Stimulated activated CD4-positive, alpha-beta T cell treated with anti-CD3 and anti-CD28 coated beads, TNF-alpha, amount 100 ng/mL, for 1 hour (primary cell): ENCODE measurements around the gene CCDC33.
A peak's percentile ranks its signal among the peaks of the same experiment; 100 is the strongest.

Experiments used
- DNase-seq, 3 donors: peaks; one replicate each; pipeline ENCODE4 v3.0.0-alpha.2; 2020; ENCODE audit warnings: low read depth in 3 of 3, low spot score in 1 of 3

Gene CCDC33

DNA sequence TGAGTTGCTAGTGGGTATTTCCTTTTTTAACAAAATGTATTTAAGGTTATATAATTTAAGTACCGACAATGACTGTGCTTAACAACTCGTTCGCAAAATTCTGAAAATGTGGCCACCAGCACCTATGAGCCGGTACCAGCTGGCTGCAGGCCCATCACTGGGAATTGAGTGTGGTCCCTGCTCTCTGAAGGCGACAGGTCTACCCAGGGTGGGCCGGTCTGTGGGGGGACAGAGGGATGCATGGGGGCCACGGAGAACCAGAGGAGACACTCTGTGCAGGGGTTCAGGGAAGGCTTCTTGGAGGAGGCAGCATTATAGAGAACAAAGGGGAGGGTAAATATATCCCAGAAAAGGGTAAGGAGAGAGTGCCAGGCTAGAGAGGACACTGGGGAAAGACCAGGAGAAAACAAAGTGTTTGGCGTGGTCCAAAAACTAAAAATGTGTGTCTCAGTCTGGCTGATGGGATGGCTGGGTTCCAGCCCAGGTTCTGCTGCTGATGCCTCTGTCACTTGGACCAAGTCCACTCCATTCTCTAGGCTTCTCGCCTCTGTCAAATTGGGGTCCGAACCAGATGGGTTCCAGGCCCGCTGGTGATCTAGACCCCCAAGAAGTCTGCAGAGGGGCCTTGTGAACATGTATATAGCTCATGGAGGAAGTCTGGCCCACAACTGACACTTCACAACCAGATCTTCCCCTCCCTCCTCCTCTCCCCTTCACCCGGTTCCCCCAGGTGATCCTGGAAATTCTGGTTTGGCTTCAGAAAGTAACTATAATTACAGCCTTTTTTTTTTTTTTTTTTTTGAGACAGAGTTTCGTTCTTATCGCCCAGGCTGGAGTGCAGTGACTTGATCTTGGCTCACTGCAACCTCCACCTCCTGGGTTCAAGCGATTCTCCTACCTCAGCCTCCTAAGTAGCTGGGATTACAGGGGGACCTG lies 142.0 kb downstream of the CCDC33 start:
- DNase-seq: no peak

DNA sequence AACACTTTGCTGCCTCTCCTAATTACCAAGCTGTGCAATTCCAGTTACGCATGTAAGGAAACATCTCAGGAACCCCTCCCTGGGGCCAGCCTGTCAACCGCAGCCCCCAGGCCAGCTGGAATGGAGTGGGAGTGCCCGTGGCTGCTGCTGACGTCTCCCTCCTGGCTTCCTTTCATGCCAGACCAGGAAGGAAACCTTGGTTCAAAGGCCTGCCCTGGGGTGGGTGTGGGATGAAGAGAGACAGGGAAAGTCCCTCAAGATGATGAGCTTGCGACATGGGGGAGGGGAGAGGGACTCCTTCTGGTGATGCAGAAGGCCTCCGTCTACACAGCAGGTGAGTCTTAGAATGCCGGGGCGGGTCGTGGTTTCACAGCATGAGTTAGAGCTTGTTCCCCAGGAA lies 142.7 kb downstream of the CCDC33 start:
- peak in 1 of 3 donors; percentile 56 for DNase-seq

DNA sequence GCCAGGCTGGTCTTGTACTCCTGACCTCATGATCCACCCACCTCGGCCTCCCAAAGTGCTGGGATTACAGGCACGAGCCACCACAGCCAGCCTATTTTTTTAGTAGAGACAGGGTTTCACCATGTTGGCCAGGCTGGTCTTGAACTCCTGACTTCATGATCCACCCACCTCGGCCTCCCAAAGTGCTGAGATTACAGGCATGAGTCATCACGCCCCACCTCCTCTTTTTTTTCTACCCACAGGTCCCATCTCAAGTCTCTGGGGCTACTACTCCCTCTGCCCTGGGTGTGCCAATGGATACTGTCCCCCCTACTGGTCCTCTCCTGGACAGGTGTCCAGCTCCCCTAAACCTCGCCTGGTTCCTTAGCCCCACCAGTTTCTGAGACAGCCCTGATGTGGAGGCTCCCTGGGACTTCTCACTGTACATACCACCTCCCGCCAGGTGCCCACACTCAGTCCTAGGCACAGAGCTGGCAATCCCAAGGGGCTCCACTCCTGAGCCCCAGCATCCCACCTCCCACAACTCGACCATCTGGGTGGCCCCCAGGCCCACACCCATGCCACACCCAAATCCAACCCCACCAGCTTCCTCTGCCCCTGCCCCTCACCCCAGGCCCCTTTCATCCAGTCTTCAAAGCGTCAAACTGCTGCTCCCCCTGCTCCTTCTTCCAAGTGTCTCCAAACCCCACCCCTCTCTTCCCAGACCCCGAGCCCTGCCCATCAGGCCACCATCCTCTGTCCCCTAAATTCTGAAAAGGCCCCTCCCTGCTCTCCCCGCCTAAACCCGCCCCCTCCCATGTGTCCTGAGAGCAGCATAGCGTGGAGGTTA lies 144.4 kb downstream of the CCDC33 start:
- no peak for DNase-seq

DNA sequence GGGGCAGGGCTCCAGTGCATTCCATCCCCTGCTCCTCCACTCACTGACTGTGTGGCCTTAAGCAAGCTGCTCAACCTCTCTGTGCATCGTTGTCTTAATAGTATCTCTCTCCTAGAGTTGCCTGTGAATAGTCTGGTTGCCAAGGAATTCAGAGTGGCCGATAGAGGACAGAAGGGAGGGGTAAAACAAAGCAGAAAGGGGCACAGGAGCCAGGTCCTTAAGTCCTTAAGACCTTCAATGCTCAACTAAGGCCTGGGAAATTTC lies 145.0 kb downstream of the CCDC33 start:
- DNase-seq: no peak

DNA sequence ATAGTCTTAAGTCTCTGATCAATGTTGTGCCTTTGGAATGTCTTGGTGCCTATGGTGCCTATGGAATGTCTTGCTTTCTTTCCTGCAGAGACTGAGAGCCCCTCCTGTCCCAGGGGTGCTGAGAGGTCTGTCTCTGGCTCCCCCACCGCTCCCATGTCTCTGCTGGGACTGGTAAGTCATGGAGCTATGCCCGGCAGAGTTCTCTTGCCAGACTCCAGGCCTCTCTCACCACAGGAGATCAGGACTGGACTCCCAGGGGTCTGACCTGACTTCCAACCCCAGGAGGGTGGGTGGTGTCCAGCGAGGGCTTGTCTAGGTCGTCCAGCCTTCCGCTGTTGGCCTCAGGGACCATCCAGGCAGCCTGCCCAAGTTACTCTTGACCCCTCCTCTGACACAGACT lies 145.4 kb downstream of the CCDC33 start:
- DNase-seq: no peak

DNA sequence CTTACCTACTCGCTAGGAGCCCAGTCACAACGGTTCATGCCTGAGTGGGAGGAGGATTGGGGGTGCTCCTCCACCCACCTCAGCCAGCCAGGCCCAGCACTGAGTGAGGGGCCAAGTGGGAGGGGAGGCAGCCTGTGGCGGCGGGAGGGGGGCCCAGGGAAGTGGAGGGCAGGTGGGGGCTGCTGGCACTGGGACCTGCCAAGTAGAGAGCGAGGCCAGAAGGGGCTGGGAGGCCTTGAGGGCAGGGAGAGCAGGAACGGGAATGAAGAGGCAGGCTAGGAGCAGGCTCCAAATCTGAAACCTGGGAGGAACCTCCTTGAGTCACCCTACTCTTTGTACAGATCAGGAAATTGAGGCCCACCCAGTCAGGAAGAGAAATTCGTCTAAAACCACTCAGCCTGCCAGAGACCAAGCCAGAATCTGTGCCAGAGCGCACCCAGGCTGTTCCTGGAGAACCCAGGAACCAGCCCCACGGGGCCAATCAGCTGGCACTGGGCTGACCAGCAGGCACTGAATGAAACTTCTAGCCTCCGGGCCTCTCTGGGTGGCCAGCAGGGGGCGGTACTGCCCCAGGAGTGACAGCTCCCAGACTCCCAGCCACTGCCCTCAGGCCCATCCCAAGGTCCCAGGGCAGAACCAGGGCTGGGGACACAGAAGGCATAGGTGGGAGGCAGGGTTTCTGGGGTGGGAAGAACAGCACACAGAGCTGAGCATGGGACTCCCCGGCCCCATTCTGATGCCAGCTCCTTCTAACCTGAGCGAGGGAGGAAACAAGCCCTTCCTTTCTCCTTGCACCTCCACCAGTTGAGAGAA lies 146.1 kb downstream of the CCDC33 start:
- DNase-seq: peak; percentile 29 to 68 (median 53)

DNA sequence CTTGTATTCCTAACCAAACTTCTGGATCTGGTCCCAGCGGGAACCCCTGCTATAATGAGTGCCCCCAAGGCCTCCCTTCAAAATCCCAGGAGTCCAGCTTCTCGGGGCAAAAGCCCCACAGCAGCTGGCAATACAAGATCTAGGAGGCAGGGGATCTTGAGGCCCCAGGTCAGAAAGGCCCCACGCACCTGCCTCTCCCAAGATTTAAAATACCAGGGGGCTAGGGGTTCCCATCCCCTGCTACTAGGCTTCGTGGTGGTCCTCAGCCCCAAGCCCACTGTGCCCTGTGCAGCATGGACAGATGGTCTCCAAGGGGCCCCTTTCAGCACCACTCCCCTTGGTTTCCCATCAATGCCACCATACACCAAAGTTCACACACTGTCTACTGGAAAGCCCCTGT lies 147.2 kb downstream of the CCDC33 start:
- no peak for DNase-seq

DNA sequence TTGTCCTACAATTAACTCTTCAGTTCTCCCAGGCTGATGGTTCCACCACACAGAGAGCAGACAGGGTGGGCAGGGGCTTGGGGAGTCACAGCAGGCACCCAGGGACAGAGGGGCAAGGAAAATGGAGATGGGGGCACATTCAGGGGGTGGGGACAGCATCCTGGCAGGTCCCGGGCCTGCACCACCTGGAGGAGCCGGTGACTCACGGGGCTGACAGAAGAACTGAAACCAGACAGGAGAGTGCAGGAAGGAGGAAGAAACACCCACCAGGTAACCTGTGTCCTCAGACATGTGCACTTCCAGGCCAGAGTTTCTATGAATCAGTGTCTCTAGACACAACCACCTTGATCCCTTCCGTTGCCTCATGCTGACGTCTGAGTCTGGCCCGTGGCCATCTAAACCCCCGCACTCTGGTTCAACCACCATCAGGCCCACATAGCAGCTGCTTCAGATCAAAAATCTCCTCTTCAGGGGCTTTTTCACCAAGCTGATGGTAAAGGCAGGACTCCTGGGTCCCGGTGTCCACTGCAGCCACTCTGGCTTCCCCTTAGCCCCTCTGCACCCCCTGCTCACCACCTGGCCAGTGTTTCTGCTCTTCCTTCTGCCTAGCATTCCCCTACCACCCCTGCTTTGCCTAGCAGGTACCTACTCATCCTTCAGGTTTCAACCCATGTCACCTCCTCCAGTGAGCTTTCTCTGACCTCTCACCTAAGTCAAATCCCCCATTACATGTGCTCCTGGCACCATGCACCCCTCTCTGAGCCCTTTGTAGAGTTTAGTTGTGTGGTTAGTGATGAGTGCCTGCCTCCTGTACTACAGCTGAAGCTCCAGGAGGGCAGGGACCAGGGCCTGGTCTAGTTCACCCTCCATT lies 147.8 kb downstream of the CCDC33 start:
- DNase-seq: peak in 1 of 3 donors; percentile 56

DNA sequence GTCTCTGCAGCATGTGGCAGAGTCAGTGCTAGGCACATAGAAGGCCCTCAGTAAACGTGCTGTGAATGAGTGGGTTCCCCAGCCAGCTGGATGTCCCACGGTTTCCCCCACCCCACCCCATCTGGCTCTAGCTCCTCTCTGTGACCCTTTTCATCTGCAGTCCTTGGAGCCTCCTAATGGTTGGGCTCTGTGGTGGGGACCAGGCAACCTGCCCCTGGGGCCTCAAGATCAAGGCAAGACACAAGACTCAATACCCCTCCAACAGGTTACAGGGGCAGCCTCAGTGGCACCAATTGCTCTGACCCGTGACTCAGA lies 148.4 kb downstream of the CCDC33 start:
- no peak for DNase-seq

DNA sequence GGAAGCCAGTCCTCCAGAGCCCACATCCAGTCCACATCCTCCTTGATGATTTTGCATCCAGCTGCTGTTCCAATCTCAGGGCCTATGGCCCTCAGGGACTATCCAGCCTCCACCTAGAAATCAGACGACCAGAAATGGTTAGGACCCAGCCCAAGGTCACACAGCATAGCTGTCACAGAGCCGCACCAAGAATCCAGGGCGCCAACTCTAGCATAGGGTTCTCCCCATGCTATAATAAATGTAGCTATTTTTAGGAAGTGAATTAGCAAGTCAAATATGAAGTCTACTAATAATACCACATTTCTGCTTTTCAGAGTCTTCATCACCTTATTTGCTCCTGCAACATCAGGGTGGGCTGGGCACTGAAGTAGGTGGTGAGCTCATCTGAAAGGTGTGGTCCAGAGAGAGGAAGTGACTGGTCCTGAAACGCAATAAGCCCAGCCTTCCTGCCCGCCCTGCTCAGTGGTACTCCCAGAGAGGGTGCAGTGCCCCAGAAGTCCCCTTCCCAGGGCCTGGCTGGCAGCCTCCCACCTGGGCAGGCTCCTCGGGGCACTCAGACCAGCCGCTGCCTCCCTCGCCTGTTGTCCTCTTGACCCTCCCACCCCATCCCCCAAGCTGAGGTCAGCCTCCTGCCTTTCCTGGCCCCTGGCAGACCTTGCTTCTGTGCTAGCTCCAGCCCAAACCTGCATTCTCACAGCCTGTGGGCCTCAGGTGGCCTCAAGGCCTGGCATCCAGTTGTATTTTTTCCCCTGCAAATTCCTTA lies 148.9 kb downstream of the CCDC33 start:
- no peak for DNase-seq

DNA sequence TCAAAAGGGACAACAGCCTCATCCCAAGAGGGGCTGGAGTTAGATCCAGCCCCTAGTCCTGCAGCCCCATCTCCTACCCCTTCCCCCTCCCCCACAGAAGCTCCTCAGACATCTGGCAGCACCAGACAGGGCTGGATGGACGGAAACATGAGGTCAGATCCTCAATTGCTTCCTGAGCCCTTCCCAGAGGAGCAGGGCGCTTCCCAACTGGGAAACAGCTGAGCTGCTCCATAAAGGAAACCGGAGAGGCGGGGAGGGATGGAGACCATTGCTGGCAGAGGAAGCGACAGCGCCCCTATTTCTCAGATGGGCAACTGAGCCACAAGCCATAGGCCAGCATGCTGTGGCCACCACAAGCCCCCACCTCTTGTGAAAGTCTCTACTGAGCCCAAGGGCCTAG lies 149.6 kb downstream of the CCDC33 start:
- no peak for DNase-seq
